NOMO-1 treated with DMSO at 0.1 percent for 48 hours (cell line): Measurements from ENCODE around the gene FOXN1.
"Not testable (repeated sequence)": the region's sequence is repeated elsewhere in the genome, so short reads cannot be mapped to it uniquely, and the experiment has no call there.

Experiments used
- DNase-seq: peaks from one replicate; lab custom pipeline; 2025; ENCODE audit not compliant: unreplicated experiment; lab: John Stamatoyannopoulos, UW

Gene FOXN1

GRCh38 chr17:28499684-28500357, 6.3 kb upstream of the FOXN1 start:
- no peak for DNase-seq

- no peak for DNase-seq
Observed at GRCh38 chr17:28500712-28501379, 5.3 kb upstream of the FOXN1 start.

GRCh38 chr17:28501421-28502284, 4.5 kb upstream of the FOXN1 start:
- DNase-seq: no peak

GRCh38 chr17:28503420-28503819, 2.7 kb upstream of the FOXN1 start:
- no peak for DNase-seq

- DNase-seq: no peak
Observed at GRCh38 chr17:28506763-28507487, 777 bp downstream of the FOXN1 start.

GRCh38 chr17:28507567-28508203, 1.5 kb downstream of the FOXN1 start:
- DNase-seq: no peak

GRCh38 chr17:28508211-28508724, 2.1 kb downstream of the FOXN1 start:
- DNase-seq: no peak

GRCh38 chr17:28509789-28510188, 3.6 kb downstream of the FOXN1 start:
- peak; percentile 61 for DNase-seq

- no peak for DNase-seq
Observed at GRCh38 chr17:28511858-28512461, 5.8 kb downstream of the FOXN1 start.

- DNase-seq: no peak
Observed at GRCh38 chr17:28513476-28513875, 7.3 kb downstream of the FOXN1 start.

- no peak for DNase-seq
Observed at GRCh38 chr17:28514561-28515002, 8.4 kb downstream of the FOXN1 start.

GRCh38 chr17:28515518-28515917, 9.4 kb downstream of the FOXN1 start:
- no peak for DNase-seq

- peak; percentile 77 for DNase-seq
Observed at GRCh38 chr17:28518132-28518531, 12.0 kb downstream of the FOXN1 start.

- DNase-seq: no peak
Observed at GRCh38 chr17:28518578-28518977, 12.4 kb downstream of the FOXN1 start.

GRCh38 chr17:28519236-28519635, 13.1 kb downstream of the FOXN1 start:
- no peak for DNase-seq

- DNase-seq: no peak
Observed at GRCh38 chr17:28520687-28521086, 14.5 kb downstream of the FOXN1 start.

- DNase-seq: no peak
Observed at GRCh38 chr17:28521311-28522085, 15.3 kb downstream of the FOXN1 start.

- DNase-seq: not testable (repeated sequence)
Observed at GRCh38 chr17:28522281-28522680, 16.1 kb downstream of the FOXN1 start.

- DNase-seq: no peak
Observed at GRCh38 chr17:28523186-28523585, 17.0 kb downstream of the FOXN1 start.
